ENCODE data around the gene TMEM139. TPM values are rescaled to one million over a fixed set of nuclear protein-coding genes. Genes with fewer than 3 reads are reported as not detected.

TMEM139 gene
- total RNA-seq, 1 donor from 2014 or later: 0.47 TPM

- peak overlapping the region; percentile 78 for H3K27ac Mint-ChIP-seq
- no peaks in the 10 kb centered on the region for H3K36me3 Mint-ChIP-seq (ENCODE audit: low read depth)
- DNase-seq: no peak
- no peaks in the 10 kb centered on the region for H3K27me3 Mint-ChIP-seq
- H3K4me1 Mint-ChIP-seq: peaks cover 43% of the 10 kb centered on the region
- CTCF ChIA-PET: no interaction called here
- intact Hi-C loops (cut with micrococcal nuclease): loop anchor here (5.0 kb wide), 2 partner anchors 57 to 82 kb away; partner anchors contain the start of genes EPHA1 and ZYX
- POLR2A ChIA-PET: interaction anchor here (1.0 kb wide), 2 partner anchors 54 to 59 kb away, joined by 3 to 6 read pairs; no protein-coding TSS in a partner anchor
- peak; percentile 62 for ATAC-seq (ENCODE audit: low read depth)
- peak overlapping the region; percentile 46 for H3K4me3 Mint-ChIP-seq
- H3K9me3 Mint-ChIP-seq: no peaks in the 10 kb centered on the region
- no peak for TF ChIP-seq CTCF (IDR thresholded peaks at IDR 0.05)
These were observed 40.5 kb downstream of the TMEM139 start for GRCh38 chr7:143325240-143325639.

GRCh38 chr7:143327903-143328302 lies 43.1 kb downstream of the TMEM139 start:
- TF ChIP-seq CTCF (IDR thresholded peaks at IDR 0.05): no peak
- Mint-ChIP-seq H3K36me3 (ENCODE audit: low read depth) (no peaks in the 10 kb centered on the region), H3K27ac (peak overlapping the region; percentile 43), H3K4me1 (peaks cover 43% of the 10 kb centered on the region), H3K9me3 (no peaks in the 10 kb centered on the region), H3K27me3 (no peaks in the 10 kb centered on the region), H3K4me3 (peak overlapping the region; percentile 13)
- DNase-seq: no peak
- ChIA-PET CTCF (interaction anchor here (0.9 kb wide), 1 partner anchor 53 kb away, joined by 3 read pairs; no protein-coding TSS in a partner anchor), POLR2A (interaction anchor here (0.7 kb wide), 1 partner anchor 69 kb away, joined by 5 read pairs; no protein-coding TSS in a partner anchor)
- ATAC-seq (ENCODE audit: low read depth): peak; percentile 84
- intact Hi-C loops (cut with micrococcal nuclease): loop anchor here (5.0 kb wide), 2 partner anchors 54 to 79 kb away; partner anchors contain the start of genes EPHA1 and ZYX

GRCh38 chr7:143329471-143330170 lies 44.9 kb downstream of the TMEM139 start:
- Mint-ChIP-seq H3K4me3 (no peak overlapping the region), H3K36me3 (ENCODE audit: low read depth) (no peaks in the 10 kb centered on the region), H3K27me3 (no peaks in the 10 kb centered on the region), H3K4me1 (peaks cover 36% of the 10 kb centered on the region), H3K27ac (no peak overlapping the region), H3K9me3 (no peaks in the 10 kb centered on the region)
- intact Hi-C loops (cut with micrococcal nuclease): loop anchor here (5.0 kb wide), 2 partner anchors 53 to 78 kb away; partner anchors contain the start of genes EPHA1 and ZYX
- no peak for ATAC-seq (ENCODE audit: low read depth)
- CTCF ChIA-PET: no interaction called here
- POLR2A ChIA-PET: interaction anchor here (0.7 kb wide), 1 partner anchor 166 kb away, joined by 6 read pairs; no protein-coding TSS in a partner anchor
- no peak for DNase-seq
- TF ChIP-seq CTCF (IDR thresholded peaks at IDR 0.05): no peak

GRCh38 chr7:143331179-143331801 lies 46.5 kb downstream of the TMEM139 start:
- Mint-ChIP-seq H3K27ac (no peak overlapping the region), H3K9me3 (no peaks in the 10 kb centered on the region), H3K27me3 (peaks cover 8% of the 10 kb centered on the region), H3K4me1 (peaks cover 20% of the 10 kb centered on the region), H3K4me3 (no peak overlapping the region), H3K36me3 (ENCODE audit: low read depth) (no peaks in the 10 kb centered on the region)
- TF ChIP-seq CTCF (IDR thresholded peaks at IDR 0.05): no peak
- ATAC-seq (ENCODE audit: low read depth): no peak
- CTCF ChIA-PET: no interaction called here
- DNase-seq: no peak
- intact Hi-C loops (cut with micrococcal nuclease): no loop called here
- POLR2A ChIA-PET: no interaction called here

- Mint-ChIP-seq H3K9me3 (no peaks in the 10 kb centered on the region), H3K27me3 (peaks cover 16% of the 10 kb centered on the region), H3K27ac (no peak overlapping the region), H3K36me3 (ENCODE audit: low read depth) (no peaks in the 10 kb centered on the region), H3K4me1 (no peaks in the 10 kb centered on the region), H3K4me3 (no peak overlapping the region)
- ChIA-PET POLR2A (no interaction called here), CTCF (no interaction called here)
- no peak for TF ChIP-seq CTCF (IDR thresholded peaks at IDR 0.05)
- intact Hi-C loops (cut with micrococcal nuclease): no loop called here
- DNase-seq (no peak), ATAC-seq (ENCODE audit: low read depth) (no peak)
These were observed 49.5 kb downstream of the TMEM139 start for GRCh38 chr7:143334244-143334643.

Data from activated B cell treated with CpG ODN at 0.5 μM for 24 hours (primary cell).